Activated T-helper 2 cell treated with anti-CD3 and anti-CD28 coated beads, Interferon-gamma antibody, Interleukin-2, Interleukin-4, amounts not matched to agents 10 μg/mL and 5 μg/mL and 100 μg/mL, durations not matched to agents 14 hours and 24 hours and 36 hours (primary cell): ENCODE measurements around the gene ALDH1A1. TPM values are rescaled to one million over a fixed set of nuclear protein-coding genes. Genes with fewer than 3 reads are reported as not detected.

ENCODE experiments used
- DNase-seq: peaks from one replicate; pipeline ENCODE4 v3.0.0; 2021; ENCODE audit warnings: low spot score
- H3K27ac Mint-ChIP-seq: one replicate; pipeline ENCODE4 v1.8.0; 2021; ENCODE audit warnings: mixed read lengths
- H3K27me3 Mint-ChIP-seq: one replicate; pipeline ENCODE4 v1.8.0; 2021; ENCODE audit warnings: low read depth, mixed read lengths
- H3K36me3 Mint-ChIP-seq: one replicate; pipeline ENCODE4 v1.8.0; 2021; ENCODE audit warnings: low read depth, mixed read lengths
- H3K4me1 Mint-ChIP-seq: one replicate; pipeline ENCODE4 v1.8.0; 2021; ENCODE audit warnings: low read depth, mixed read lengths
- H3K4me3 Mint-ChIP-seq: one replicate; pipeline ENCODE4 v1.8.0; 2021; ENCODE audit warnings: low read depth, mild to moderate bottlenecking, moderate library complexity, mixed read lengths
- H3K9me3 Mint-ChIP-seq: one replicate; pipeline ENCODE4 v1.8.0; 2021; ENCODE audit warnings: mixed read lengths
- intact Hi-C: fragments of 100-400 bp; cut with micrococcal nuclease; formaldehyde crosslinking; loops from one replicate; pipeline ENCODE4 v1.15.1; 2023
- total RNA-seq: library from RNA; stranded (reverse); gene quantifications from 2 replicates; pipeline ENCODE4 v1.2.3, GENCODE V29; 2022

ALDH1A1 gene
- total RNA-seq, 1 donor from 2014 or later, result not detected

GRCh38 chr9:72917892-72918509 is 34.9 kb downstream of the ALDH1A1 start:
- Mint-ChIP-seq H3K27me3 (no peaks in the 10 kb centered on the region), H3K36me3 (no peaks in the 10 kb centered on the region), H3K4me1 (no peaks in the 10 kb centered on the region), H3K27ac (no peak overlapping the region), H3K4me3 (no peak overlapping the region), H3K9me3 (no peaks in the 10 kb centered on the region)
- intact Hi-C loops, result no loop called here
- no peak for DNase-seq

GRCh38 chr9:72915659-72916058 is 37.2 kb downstream of the ALDH1A1 start:
- H3K36me3 Mint-ChIP-seq, result no peaks in the 10 kb centered on the region
- H3K9me3 Mint-ChIP-seq, result no peaks in the 10 kb centered on the region
- intact Hi-C loops, result no loop called here
- no peak overlapping the region for H3K4me3 Mint-ChIP-seq
- no peak overlapping the region for H3K27ac Mint-ChIP-seq
- no peaks in the 10 kb centered on the region for H3K27me3 Mint-ChIP-seq
- H3K4me1 Mint-ChIP-seq, result no peaks in the 10 kb centered on the region
- DNase-seq, result no peak

GRCh38 chr9:72914750-72915149 is 38.1 kb downstream of the ALDH1A1 start:
- Mint-ChIP-seq H3K27me3 (no peaks in the 10 kb centered on the region), H3K4me1 (no peaks in the 10 kb centered on the region), H3K4me3 (no peak overlapping the region), H3K9me3 (no peaks in the 10 kb centered on the region), H3K36me3 (no peaks in the 10 kb centered on the region), H3K27ac (no peak overlapping the region)
- DNase-seq, result no peak
- intact Hi-C loops, result no loop called here

GRCh38 chr9:72913382-72914009 is 39.4 kb downstream of the ALDH1A1 start:
- DNase-seq, result no peak
- Mint-ChIP-seq H3K9me3 (no peaks in the 10 kb centered on the region), H3K4me3 (no peak overlapping the region), H3K27me3 (no peaks in the 10 kb centered on the region), H3K4me1 (no peaks in the 10 kb centered on the region), H3K27ac (no peak overlapping the region), H3K36me3 (no peaks in the 10 kb centered on the region)
- intact Hi-C loops, result no loop called here

- no peaks in the 10 kb centered on the region for H3K9me3 Mint-ChIP-seq
Measured at GRCh38 chr9:72912476-72913381, 40.1 kb downstream of the ALDH1A1 start.

GRCh38 chr9:72911816-72912215 is 41.0 kb downstream of the ALDH1A1 start:
- no peaks in the 10 kb centered on the region for H3K4me1 Mint-ChIP-seq
- no peak overlapping the region for H3K4me3 Mint-ChIP-seq
- DNase-seq, result no peak
- H3K36me3 Mint-ChIP-seq, result no peaks in the 10 kb centered on the region
- no peak overlapping the region for H3K27ac Mint-ChIP-seq
- intact Hi-C loops, result no loop called here
- H3K27me3 Mint-ChIP-seq, result no peaks in the 10 kb centered on the region
- H3K9me3 Mint-ChIP-seq, result no peaks in the 10 kb centered on the region

More at GRCh38 chr9:72912476-72913381, 40.1 kb downstream of the ALDH1A1 start:
- no peak overlapping the region for H3K27ac Mint-ChIP-seq
- intact Hi-C loops, result no loop called here
- H3K27me3 Mint-ChIP-seq, result no peaks in the 10 kb centered on the region
- H3K4me3 Mint-ChIP-seq, result no peak overlapping the region
- H3K4me1 Mint-ChIP-seq, result no peaks in the 10 kb centered on the region
- no peaks in the 10 kb centered on the region for H3K36me3 Mint-ChIP-seq
- no peak for DNase-seq

GRCh38 chr9:72911247-72911775 is 41.5 kb downstream of the ALDH1A1 start:
- no peaks in the 10 kb centered on the region for H3K4me1 Mint-ChIP-seq
- DNase-seq, result no peak
- intact Hi-C loops, result no loop called here
- H3K27ac Mint-ChIP-seq, result no peak overlapping the region
- no peak overlapping the region for H3K4me3 Mint-ChIP-seq
- no peaks in the 10 kb centered on the region for H3K27me3 Mint-ChIP-seq
- H3K36me3 Mint-ChIP-seq, result no peaks in the 10 kb centered on the region
- H3K9me3 Mint-ChIP-seq, result no peaks in the 10 kb centered on the region

GRCh38 chr9:72909428-72909827 is 43.4 kb downstream of the ALDH1A1 start:
- no peak overlapping the region for H3K4me3 Mint-ChIP-seq
- H3K27me3 Mint-ChIP-seq, result no peaks in the 10 kb centered on the region
- no peak overlapping the region for H3K27ac Mint-ChIP-seq
- no peaks in the 10 kb centered on the region for H3K4me1 Mint-ChIP-seq
- H3K36me3 Mint-ChIP-seq, result no peaks in the 10 kb centered on the region
- H3K9me3 Mint-ChIP-seq, result no peaks in the 10 kb centered on the region
- intact Hi-C loops, result no loop called here
- no peak for DNase-seq

- Mint-ChIP-seq H3K4me3 (no peak overlapping the region), H3K27me3 (no peaks in the 10 kb centered on the region), H3K4me1 (no peaks in the 10 kb centered on the region), H3K9me3 (no peaks in the 10 kb centered on the region), H3K27ac (no peak overlapping the region), H3K36me3 (no peaks in the 10 kb centered on the region)
- intact Hi-C loops, result no loop called here
- DNase-seq, result no peak
Measured at GRCh38 chr9:72907421-72907820, 45.4 kb downstream of the ALDH1A1 start.

GRCh38 chr9:72906810-72907209 is 46.0 kb downstream of the ALDH1A1 start:
- no peak for DNase-seq
- intact Hi-C loops, result no loop called here

GRCh38 chr9:72905514-72906480 is 47.1 kb downstream of the ALDH1A1 start:
- DNase-seq, result no peak
- Mint-ChIP-seq H3K4me1 (no peaks in the 10 kb centered on the region), H3K27ac (no peak overlapping the region), H3K36me3 (no peaks in the 10 kb centered on the region), H3K9me3 (no peaks in the 10 kb centered on the region), H3K27me3 (no peaks in the 10 kb centered on the region), H3K4me3 (no peak overlapping the region)
- intact Hi-C loops, result no loop called here

More at GRCh38 chr9:72906810-72907209, 46.0 kb downstream of the ALDH1A1 start:
- no peaks in the 10 kb centered on the region for H3K36me3 Mint-ChIP-seq
- H3K4me3 Mint-ChIP-seq, result no peak overlapping the region
- H3K9me3 Mint-ChIP-seq, result no peaks in the 10 kb centered on the region
- H3K27me3 Mint-ChIP-seq, result no peaks in the 10 kb centered on the region
- H3K27ac Mint-ChIP-seq, result no peak overlapping the region
- H3K4me1 Mint-ChIP-seq, result no peaks in the 10 kb centered on the region
